Ureter (tissue), 1 donor: Measurements from ENCODE around the gene ATG2B. TPM values are rescaled to one million over a fixed set of nuclear protein-coding genes. Genes with fewer than 3 reads are reported as not detected.

Experiments used
- DNase-seq: peaks from one replicate; pipeline ENCODE4 v3.0.0-alpha.2; 2020; ENCODE audit warnings: low spot score
- total RNA-seq: library from RNA; stranded (reverse); gene quantifications from one replicate; pipeline ENCODE4 v1.2.4, GENCODE V29; 2023
- donor health status: DM: yes; HTN: yes; CAD: no.

Gene ATG2B
- total RNA-seq, 1 donor from 2014 or later: 35.8 TPM

DNA sequence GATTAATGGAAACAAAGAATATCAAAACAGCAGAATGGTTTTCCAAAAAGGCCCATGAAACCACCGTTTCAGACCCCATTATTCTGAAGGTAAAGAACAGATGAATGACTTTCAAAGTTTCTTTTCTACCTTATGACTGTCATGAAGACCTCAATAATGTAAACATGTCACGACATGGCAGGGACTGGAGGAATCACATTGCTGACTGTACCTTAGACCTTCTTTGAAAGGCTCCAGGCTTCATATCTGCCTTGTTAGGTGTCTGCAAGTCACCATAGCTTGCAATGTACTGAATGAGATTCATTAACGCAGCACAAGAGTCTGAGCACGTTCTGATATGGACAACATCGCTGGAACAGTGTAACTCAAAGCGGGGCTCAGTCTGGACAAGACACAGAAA lies 52.2 kb downstream of the ATG2B start:
- no peak for DNase-seq

DNA sequence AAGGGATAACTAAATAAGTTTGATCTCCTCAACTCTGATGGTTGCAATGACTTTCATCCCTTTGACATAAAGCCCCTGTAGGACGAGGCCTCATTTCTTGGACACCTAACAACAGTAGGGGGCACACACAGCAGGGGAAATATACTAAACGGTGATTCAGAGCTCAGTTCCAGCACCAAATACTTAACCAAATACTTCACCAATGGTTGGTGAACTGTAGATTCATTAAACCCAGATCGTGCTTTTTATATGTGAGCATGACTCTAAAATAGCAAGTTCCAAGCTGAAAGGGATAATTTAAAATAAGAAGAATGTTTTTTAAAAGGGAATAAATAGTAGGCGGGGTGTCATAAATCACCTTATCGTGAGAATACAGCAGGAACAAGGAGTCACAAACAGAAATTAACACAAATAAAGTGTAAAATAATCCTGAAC lies 53.2 kb downstream of the ATG2B start:
- no peak for DNase-seq

DNA sequence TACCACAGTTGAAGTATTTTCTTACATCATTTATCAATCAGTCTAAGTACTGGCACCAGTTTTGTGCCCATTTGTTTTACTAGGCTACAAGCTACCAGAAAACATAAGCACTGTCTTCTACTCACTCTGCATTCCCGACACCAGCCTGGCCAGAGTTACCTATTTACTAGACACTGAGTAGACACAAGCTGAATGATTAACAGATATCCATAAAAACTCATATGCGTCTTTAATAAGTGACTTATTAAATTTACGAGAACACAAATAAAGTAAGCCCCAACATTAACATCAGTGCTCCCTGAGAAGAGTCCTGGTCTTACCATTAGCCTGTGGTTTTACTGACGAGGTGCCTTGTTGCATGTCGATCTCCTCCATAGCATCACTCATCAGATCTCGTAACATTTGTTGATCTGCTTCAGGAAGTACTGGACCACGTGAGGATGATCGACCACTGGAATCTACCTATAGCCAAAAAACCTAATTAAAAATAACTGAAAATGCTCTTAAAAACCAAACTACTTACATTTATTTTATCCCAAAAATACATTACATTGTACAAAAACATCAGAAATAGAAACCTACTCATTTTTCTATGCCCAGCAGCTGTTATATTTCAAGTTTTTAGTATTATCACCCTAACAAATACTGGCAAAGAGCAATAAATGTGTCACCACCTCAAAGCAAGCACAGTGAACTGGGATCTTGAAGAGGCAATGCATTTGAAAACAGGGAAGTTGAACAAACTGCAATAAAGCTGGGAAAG lies 53.8 kb downstream of the ATG2B start:
- DNase-seq: no peak

DNA sequence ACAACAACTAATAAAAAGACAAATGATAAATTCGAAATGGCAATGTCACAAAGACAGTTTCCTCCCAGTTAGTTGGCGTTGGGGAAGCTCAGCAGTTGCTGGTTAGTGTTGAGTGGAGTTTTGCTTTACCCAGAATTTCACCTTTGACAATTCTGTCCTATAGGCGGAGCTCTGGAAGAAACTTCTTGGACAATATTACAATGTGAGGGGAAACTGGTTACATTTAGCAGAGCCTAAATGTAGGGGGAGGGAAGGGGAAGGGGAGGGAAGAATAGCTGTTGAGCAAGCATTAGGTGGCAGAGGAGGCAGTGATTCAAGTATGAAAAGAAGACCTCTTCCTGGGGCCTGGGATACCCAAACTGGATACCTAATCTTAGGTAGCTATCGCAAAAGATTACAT lies 55.7 kb downstream of the ATG2B start:
- DNase-seq: no peak

DNA sequence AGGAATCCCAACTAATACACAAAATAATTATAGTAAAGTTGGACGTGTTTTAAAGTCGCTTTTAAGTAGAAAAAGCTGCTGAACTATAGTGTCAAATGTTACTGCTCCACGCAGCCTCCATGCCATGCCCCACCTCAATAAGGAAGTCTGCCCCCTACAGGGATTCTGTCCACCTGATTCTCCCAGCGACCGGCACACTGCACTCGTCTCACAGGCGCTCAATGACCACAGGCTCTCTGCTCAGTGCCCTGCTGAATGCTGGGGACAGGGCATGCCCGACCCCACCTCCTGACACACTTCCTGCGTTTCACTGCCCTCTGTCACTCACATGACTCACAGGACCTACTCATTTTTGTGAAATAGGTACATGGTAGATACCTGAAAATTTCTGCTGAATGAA lies 58.2 kb downstream of the ATG2B start:
- no peak for DNase-seq

DNA sequence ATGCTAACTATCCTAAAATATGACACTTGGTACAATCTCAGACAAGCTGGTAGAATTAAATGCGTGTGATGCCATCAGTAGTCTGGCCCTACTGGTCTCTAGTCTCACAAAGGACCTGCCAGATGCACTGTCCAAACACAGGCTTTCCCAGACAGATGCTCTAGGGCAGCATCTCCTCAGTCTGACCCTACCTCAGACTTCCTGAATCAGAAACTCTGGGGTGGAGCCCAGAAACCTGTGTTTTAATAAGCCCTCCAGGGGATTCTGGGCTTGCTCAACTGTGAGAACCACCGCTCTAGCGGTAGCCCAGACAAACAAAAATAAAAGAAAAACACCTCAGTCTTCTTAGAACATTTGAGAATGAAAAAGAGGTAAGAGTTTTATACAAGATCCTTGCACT lies 59.2 kb downstream of the ATG2B start:
- no peak for DNase-seq

DNA sequence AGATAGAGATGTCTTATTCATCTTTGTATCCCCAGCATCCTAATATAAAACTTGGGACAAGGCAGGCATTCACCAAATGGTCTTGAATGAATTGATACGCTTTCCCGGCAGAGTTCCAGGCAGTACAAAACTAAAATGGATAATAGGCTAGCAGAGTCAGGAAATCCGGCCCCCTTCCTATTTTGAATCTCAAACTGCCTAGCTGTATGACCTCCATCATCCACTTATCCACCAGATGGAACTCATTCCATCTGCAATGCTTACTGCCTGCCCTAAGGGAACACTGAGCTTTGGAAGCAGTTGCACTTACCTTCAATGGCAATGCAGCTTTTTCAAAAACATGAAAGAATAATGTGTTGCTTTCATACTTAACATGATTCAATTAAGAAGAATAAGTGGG lies 63.7 kb downstream of the ATG2B start:
- DNase-seq: no peak

DNA sequence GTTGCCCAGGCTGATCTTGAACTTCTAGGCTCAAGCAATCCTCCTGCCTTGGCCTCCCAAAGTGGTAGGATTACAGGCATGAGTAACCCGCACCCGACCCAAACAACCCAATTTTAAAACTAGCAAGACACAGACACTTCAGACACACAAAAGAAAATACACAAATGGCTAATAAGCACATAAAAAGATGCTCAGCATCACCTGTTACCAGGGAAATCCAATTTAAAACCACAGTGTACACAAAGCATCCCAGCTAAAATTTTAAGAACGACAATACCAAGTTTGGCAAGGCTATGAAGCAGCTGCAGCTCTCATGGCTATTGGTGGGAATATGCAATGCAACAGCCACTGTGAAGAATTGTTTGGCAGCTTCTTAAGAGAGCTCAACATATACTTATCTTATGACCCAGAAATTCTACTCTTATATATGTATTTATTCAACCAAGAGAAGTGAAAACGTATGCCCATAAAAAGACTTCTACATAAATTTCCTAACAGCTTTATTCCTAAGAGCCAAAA lies 65.1 kb downstream of the ATG2B start:
- DNase-seq: no peak

DNA sequence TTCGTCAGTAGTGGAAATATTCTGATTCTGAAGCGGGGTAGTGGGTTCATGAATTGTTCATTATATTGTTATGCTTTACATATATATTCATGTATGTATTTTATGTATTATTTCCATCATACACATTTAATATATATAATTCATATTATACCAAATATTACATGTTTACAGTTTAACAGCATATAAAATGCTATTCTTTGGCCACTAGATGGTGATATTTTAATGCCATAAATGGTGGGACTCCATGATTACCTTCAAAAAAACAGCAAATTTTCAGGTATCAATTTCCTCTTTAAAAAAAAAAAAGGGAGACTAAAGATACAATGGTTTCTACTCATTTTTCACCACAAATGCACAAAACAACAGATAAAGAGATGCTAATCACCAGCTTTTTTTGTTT lies 66.1 kb downstream of the ATG2B start:
- no peak for DNase-seq

DNA sequence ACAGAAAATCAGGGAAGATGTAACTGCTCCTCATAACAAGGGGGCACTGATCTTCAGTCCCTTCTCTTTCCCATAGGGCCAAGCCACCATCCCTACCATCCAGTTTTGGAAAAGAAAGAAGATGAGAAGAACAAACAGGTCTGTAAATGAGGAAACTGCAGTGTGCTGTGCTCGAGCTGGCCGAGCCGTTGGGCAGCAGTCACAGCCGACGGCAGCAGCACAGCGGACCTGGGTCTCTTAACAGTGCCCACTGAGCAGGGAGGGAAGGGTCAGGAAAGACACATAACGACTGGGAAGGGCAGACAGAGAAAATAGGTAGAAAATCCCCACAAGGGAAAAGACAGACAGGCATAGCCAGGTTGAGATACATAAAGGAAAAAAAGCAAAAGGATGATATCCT lies 68.9 kb downstream of the ATG2B start:
- no peak for DNase-seq

DNA sequence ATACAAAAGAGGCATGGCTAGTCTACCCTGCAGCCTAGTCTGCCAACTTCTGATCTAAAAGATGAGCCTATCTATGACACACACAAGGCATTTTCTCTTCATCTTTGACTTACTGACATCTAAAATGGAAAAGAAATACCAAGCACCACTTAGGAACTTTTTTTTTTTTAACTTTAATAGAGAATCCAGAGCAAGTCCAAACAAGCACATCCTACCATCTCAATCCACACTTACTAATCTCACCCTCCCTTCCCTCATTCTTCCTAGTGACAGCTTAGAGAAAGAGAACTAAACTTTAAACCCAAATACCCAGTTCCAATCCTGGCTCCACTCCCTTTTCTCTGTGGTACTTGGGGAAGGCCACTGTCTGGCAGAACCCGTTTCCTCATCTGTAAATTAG lies 75.3 kb downstream of the ATG2B start:
- DNase-seq: no peak

DNA sequence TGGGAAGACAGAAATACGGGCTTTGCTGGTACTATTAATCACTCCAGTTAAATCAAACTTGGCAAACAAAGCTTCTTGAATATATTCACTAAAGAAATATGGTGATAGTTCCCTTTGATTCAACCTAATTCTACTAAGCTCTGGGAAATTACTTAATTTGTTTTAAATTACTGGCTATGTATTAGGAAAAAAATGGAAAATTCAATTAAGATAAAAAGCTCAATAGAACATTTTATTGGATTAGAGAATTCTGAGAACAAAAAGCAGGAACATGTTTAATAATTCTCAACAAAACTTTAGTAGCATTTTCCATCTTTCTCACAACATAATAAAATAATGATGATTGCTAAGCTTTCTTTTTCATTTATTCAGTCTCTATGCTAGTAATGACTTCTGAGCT lies 76.9 kb downstream of the ATG2B start:
- no peak for DNase-seq

DNA sequence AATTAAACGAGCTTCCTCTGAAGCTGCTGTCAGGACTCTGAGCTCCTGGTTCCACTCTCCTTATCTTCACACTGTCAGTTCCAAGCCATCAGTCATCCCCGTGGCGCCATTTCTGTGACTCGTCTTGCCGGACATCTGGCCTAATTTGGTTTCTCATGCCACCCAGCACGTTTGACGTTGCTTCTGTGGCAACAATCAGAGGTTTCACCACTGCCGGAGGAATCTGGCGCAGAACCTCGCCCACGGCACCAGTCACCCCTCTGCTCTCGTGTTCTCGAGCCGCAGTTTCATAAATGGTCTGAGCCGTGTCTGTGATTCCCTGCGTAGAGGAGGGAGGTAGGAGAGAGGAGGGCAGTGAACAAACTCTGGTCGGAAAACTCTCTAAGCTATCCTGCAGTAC lies 77.5 kb downstream of the ATG2B start:
- no peak for DNase-seq

DNA sequence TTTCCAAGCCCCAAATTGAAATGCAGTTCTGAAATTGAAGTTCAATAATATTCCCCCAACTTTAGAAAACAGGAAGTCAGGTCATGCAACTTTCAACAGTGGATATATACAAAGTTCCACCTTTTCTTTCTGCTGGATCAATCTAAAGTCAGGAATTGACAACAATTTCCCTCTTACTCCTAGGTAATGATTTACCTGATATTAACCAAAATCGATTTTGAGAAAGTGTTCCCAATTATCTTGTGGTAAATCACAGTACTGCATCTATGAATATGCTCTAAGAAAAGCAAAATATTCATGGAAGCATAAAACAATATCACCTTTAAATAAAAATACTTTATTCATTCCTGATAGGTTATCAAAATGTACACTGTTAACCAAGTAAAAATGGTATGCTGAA lies 78.7 kb downstream of the ATG2B start:
- no peak for DNase-seq

DNA sequence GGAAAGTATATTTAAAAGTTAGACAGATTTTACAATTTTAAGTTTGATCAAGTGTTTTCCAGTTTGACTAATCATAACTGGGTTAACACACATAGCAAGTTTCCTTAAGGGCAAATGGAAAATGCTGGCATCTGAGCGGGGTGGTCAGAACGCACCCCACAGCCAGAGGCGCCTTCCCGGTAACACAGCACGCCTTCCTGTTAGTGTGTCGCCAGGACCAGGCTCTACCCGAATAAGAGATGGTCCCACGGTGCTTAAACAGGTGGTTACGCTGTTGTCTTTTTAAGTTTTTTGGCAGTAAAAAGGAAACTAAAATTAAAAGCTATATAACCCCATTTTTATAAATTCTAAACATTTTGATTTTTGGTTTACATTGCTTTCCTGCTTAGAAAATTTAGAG lies 79.1 kb downstream of the ATG2B start:
- no peak for DNase-seq

DNA sequence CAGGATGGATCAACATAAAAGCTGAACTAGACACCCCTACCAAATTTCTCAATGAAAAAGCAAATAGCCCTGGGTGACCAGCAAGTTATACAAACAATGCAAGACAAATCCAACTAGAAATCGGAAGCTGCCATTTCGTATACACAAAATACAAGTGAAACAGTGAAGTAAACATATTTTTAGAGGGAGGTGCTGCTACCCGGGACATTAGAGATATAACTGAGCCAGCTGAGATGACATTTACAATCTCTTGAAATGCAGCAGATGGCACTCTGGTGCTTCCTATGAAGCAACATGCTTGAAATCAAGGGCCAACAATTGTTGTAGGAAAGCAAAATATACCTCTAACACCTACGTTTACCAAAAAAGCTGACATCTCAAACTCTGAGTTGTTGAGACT lies 81.7 kb downstream of the ATG2B start:
- no peak for DNase-seq

DNA sequence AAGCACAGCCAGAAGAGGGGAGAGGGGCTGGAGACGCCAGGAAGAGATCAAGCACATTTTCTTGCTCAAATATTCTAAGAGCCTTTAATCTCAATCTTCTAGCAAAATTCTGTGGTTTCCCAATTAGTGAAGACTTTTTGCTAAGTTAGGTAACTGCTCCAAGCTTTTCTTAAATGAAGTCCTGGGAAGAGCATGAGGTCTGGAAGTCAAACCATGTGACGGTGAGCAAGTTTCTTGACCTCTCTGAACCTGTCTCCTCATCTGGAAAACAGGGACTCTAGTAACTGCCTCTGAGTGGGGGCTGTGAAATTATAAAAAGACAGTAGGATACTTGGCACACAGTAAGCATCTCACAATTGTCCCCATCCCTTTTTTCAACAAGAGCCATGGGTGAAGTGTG lies 83.0 kb downstream of the ATG2B start:
- DNase-seq: no peak

DNA sequence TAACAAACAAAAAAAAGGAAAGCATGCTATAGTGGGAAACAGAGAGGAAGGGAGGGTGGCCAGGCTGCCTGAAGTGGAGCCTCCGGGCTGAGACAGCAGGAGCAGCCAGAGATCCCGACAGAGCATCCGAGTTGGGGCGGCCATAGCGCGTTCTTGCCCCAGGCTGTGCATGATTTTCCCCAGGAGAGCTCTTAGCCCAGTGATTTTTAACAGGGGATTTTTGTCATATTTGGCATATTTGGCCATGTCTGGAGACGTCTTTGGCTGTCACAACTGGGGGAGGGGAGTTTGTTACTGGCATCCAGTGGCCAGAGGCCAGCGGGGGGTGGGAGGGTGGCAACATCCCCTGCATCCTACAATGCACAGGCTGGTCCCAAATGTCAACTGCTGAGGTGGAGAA lies 83.6 kb downstream of the ATG2B start:
- DNase-seq: no peak

DNA sequence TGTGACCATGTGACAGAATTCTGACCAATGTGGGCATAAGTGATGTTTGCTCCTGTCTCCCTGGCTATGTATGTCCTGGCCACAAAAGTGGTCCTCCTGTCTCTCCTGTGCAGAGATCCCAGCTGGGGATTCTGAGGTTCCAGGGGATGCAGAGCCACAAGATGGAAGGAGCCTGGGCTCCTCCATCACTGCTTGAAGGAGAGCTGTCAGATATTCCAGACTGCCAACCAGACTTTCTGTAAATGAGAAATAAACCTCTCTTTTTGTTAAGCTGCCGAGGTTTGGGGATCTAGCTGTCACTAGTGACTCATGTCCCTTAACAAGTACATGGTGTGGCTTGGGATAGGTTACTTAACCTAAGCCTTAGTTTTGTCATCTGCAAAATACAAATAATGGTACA lies 85.3 kb downstream of the ATG2B start:
- DNase-seq: no peak

DNA sequence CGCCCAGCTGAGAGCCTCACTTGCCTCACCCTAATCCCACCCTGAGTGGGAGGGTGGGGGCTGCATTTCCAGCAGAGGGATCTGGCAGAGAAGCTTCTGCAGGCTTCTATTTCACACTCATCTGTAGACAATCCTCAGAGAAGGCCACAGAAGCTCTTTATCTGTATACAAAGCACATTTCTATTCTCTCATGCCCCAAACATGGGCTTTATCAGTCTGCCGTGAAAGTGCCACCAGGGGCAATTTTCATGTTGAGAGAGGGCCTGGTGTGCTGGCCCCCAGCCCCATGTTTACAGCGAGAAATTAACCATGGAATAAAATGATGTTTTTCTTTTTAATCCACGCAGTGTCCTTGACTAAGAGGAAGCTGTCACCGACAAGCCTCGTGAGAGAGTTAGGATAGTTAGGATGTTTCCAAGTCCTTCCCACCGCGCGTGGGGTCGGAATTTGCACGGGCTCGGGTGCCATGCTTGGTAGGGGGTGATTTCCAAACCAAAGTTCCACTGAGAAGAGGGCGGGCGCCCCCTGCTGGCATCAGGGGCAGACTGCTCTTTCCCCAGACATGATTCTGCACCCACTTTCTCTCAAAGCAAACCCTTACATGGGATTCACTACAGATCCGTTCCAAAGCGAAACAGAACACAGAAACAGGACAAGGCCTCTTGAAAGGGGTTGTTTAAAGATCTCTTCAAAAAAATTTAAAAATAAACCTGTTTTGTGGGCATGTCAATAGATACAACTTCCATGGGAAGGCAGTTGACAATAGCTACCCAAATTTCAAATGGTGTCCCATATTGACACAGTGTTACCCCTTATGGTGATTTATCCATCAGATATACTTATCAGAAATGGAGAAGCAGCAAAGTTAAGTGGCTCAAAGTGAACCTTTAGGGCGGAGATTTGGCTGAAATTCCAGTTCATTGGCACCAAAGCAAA lies 87.7 kb downstream of the ATG2B start:
- DNase-seq: peak; percentile 79

DNA sequence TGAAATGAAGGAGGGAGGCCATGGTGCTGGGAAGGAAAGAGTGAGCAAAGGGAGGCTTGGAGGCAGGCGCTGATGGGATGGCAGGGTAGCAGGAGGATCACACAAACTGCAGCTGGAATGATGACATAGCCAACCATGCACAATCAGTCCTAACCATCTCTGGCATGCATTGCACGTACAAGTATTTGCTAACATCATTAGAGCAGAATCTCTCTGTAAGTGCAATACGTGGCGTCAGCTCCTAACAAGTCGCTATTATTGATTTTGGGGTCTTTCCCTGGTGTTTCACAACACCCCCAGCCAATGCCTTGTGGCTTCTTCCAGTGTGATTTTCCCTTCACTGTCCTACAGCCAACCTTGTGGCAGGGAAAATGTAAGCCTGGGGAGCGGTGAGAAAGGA lies 88.6 kb downstream of the ATG2B start:
- no peak for DNase-seq

DNA sequence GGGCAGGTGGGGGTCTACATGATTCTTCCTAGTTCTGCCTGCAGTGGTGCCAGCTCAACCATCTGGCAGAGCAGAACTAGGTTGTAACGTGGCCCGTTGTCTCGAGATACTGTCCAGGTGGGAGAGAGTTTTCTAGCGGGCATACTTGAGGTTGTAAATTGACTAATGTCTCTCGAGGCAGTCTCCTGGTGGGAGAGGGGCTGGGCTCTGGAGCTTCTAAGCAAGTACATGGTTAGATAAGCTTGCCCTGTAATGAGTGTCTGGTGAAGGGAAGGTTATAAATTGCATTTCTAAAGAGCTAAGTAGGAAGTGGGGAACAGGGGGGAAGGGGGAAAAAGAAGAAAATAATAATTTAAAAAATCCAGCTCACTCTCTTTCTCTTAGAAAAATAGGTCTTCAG lies 89.0 kb downstream of the ATG2B start:
- no peak for DNase-seq

DNA sequence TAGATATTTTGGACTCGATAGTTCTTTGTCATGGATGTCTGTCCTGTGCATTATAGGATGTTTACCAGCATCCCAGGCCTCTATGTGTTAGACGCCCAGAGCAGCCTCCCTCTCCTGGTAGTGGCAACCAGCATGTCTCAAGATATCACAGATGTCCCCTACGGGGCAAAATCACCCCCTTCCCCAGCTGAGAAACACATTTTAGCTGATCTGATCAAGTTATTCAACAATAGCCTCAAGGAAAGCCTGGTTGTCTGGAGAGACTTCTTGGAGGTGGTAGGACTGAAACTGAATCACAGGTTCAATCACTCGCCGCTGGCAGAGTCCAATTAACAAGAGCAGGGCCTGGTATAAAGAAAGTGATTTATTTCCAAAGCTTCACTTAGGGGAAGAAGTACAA lies 89.5 kb downstream of the ATG2B start:
- DNase-seq: no peak
